DOHH2 (cell line): ENCODE measurements around the gene DHX30.
"Not testable (repeated sequence)": the region's sequence is repeated elsewhere in the genome, so short reads cannot be mapped to it uniquely, and the experiment has no call there.

Experiments
- H3F3A ChIP-seq: fragments of 200-600 bp; sonication (generic), shearing (Covaris generic); 2 replicates; pipeline ENCODE4 v1.6.0; 2016; ENCODE audit warnings: antibody characterized with exemption, mild to moderate bottlenecking; ENCODE audit not compliant: control insufficient read depth, insufficient read depth
- H3K27ac ChIP-seq: fragments of 200-600 bp; sonication (generic); 2 replicates; pipeline ENCODE4 v1.5.1; 2014; ENCODE audit warnings: low read depth, mild to moderate bottlenecking, low read length, moderate library complexity
- H3K27me3 ChIP-seq: fragments of 200-600 bp; sonication (generic); 2 replicates; pipeline ENCODE4 v1.6.1; 2014; ENCODE audit warnings: mild to moderate bottlenecking, low read length, mixed read lengths; ENCODE audit not compliant: control insufficient read depth
- H3K36me3 ChIP-seq: fragments of 200-600 bp; sonication (generic); 2 replicates; pipeline ENCODE4 v1.6.1; 2014; ENCODE audit warnings: mild to moderate bottlenecking, low read length, moderate library complexity, mixed read lengths; ENCODE audit not compliant: control insufficient read depth
- H3K4me1 ChIP-seq: fragments of 200-600 bp; sonication (generic); 2 replicates; pipeline ENCODE4 v1.6.1; 2014; ENCODE audit warnings: mild to moderate bottlenecking, low read length, mixed read lengths; ENCODE audit not compliant: control insufficient read depth
- H3K4me2 ChIP-seq: fragments of 200-600 bp; sonication (generic); 2 replicates; pipeline ENCODE4 v1.6.0; 2014; ENCODE audit warnings: mild to moderate bottlenecking, low read length, moderate library complexity
- H3K4me3 ChIP-seq: fragments of 200-600 bp; sonication (generic); 2 replicates; pipeline ENCODE4 v1.5.1; 2014; ENCODE audit warnings: mild to moderate bottlenecking, low read length, mixed read lengths
- H3K79me2 ChIP-seq: fragments of 200-600 bp; sonication (generic); 2 replicates; pipeline ENCODE4 v1.6.1; 2014; ENCODE audit warnings: mild to moderate bottlenecking, low read length, mixed read lengths; ENCODE audit not compliant: control insufficient read depth
- H3K9me2 ChIP-seq: fragments of 200-600 bp; sonication (generic); replicated peaks from 2 replicates; pipeline ENCODE4 v1.6.1; 2014; ENCODE audit warnings: mild to moderate bottlenecking, low read length, mixed read lengths; ENCODE audit not compliant: control insufficient read depth
- H3K9me3 ChIP-seq: fragments of 200-600 bp; sonication (generic); 2 replicates; pipeline ENCODE4 v1.6.1; 2014; ENCODE audit warnings: antibody characterized with exemption, low read length, mixed read lengths; ENCODE audit not compliant: control insufficient read depth, insufficient read depth
- H4K20me1 ChIP-seq: fragments of 200-600 bp; sonication (generic); 2 replicates; pipeline ENCODE4 v1.6.0; 2014; ENCODE audit warnings: low read depth, mild to moderate bottlenecking, antibody characterized with exemption, low read length, moderate library complexity; ENCODE audit not compliant: control insufficient read depth, insufficient read depth
- CTCF ChIP-seq: fragments of 200-600 bp; sonication (generic); IDR thresholded peaks from one replicate; pipeline ENCODE4 v1.5.1; 2014; ENCODE audit warnings: antibody characterized with exemption, mild to moderate bottlenecking, low read depth, low read length; ENCODE audit not compliant: poor library complexity, severe bottlenecking
- EZH2phosphoT487 ChIP-seq: fragments of 200-600 bp; sonication (generic); IDR thresholded peaks from 2 replicates; pipeline ENCODE4 v1.6.1; 2017; ENCODE audit warnings: borderline replicate concordance, mild to moderate bottlenecking, antibody characterized with exemption, low read length, moderate library complexity, mixed read lengths

The DHX30 gene

GRCh38 chr3:47802734-47803479 is at the start of gene DHX30:
DHX30 (plus strand) TSS chr3:47803138; CDS start chr3:47810684, 7,546 bp downstream.
- peaks cover 3% of the 10 kb centered on the region for H3F3A ChIP-seq
- no peaks in the 10 kb centered on the region for H3K9me3 ChIP-seq
- H3K79me2 ChIP-seq: peaks cover 22% of the 10 kb centered on the region
- peak within 1 kb of the TSS; percentile 59 for H3K27ac ChIP-seq
- no peaks in the 10 kb centered on the region for H3K9me2 ChIP-seq
- no peak for TF ChIP-seq EZH2phosphoT487
- TF ChIP-seq CTCF: no peak
- peak within 1 kb of the TSS; percentile 91 for H3K4me2 ChIP-seq
- H3K27me3 ChIP-seq: no peaks in the 10 kb centered on the region
- peaks cover 18% of the 10 kb centered on the region for H3K4me1 ChIP-seq
- peaks cover 14% of the 10 kb centered on the region for H3K36me3 ChIP-seq
- peak within 1 kb of the TSS; percentile 95 for H3K4me3 ChIP-seq
- H4K20me1 ChIP-seq: no peaks in the 10 kb centered on the region

- H3K36me3 ChIP-seq: peaks cover 53% of the 10 kb centered on the region
Measured at GRCh38 chr3:47758261-47759025, 44.5 kb upstream of the DHX30 start.

GRCh38 chr3:47760207-47760606 is 42.7 kb upstream of the DHX30 start:
- not testable (repeated sequence) for H3K27ac ChIP-seq, H3K4me2 ChIP-seq, H4K20me1 ChIP-seq, H3F3A ChIP-seq, H3K27me3 ChIP-seq, H3K9me2 ChIP-seq, H3K9me3 ChIP-seq, H3K4me1 ChIP-seq, H3K4me3 ChIP-seq
- Histone ChIP-seq H3K36me3 (peaks cover 60% of the 10 kb centered on the region), H3K79me2 (peaks cover 91% of the 10 kb centered on the region)

More at GRCh38 chr3:47758261-47759025, 44.5 kb upstream of the DHX30 start:
- Histone ChIP-seq H3K9me3 (no peaks in the 10 kb centered on the region), H3K4me2 (no peak overlapping the region), H3K9me2 (no peaks in the 10 kb centered on the region), H3K27ac (no peak overlapping the region), H3K4me3 (no peak overlapping the region), H3K4me1 (no peaks in the 10 kb centered on the region), H3K79me2 (peaks cover 91% of the 10 kb centered on the region), H3K27me3 (no peaks in the 10 kb centered on the region), H4K20me1 (0 out of 2 replicates have a peak, but pooled peaks cover 6% of the 10 kb centered on the region), H3F3A (no peaks in the 10 kb centered on the region)
- TF ChIP-seq CTCF (no peak), EZH2phosphoT487 (no peak)

GRCh38 chr3:47761046-47761445 is 41.9 kb upstream of the DHX30 start:
- H3K4me2 ChIP-seq: no peak overlapping the region
- H3K27ac ChIP-seq: no peak overlapping the region
- TF ChIP-seq CTCF (no peak), EZH2phosphoT487 (no peak)
- no peaks in the 10 kb centered on the region for H3K9me2 ChIP-seq
- H3K36me3 ChIP-seq: peaks cover 66% of the 10 kb centered on the region
- H3K4me1 ChIP-seq: no peaks in the 10 kb centered on the region
- no peaks in the 10 kb centered on the region for H3K27me3 ChIP-seq
- no peaks in the 10 kb centered on the region for H3K9me3 ChIP-seq
- peaks cover 92% of the 10 kb centered on the region for H3K79me2 ChIP-seq
- H4K20me1 ChIP-seq: 0 out of 2 replicates have a peak, but pooled peaks cover 2% of the 10 kb centered on the region
- H3F3A ChIP-seq: no peaks in the 10 kb centered on the region
- no peak overlapping the region for H3K4me3 ChIP-seq
